ENCODE data around the gene KRTAP5-9. TPM values are rescaled to one million over a fixed set of nuclear protein-coding genes. Genes with fewer than 3 reads are reported as not detected.
"Not testable (repeated sequence)": the region's sequence is repeated elsewhere in the genome, so short reads cannot be mapped to it uniquely, and the experiment has no call there.

The KRTAP5-9 gene
- total RNA-seq, 1 experiment from 2014 or later, result not detected

- TF ChIP-seq CTCF (IDR thresholded peaks at IDR 0.05; ENCODE audit: unreplicated experiment), result no peak
- DNase-seq, result no peak
- no peaks in the 10 kb centered on the region for H3K9me3 Mint-ChIP-seq (ENCODE audit: low read depth, unreplicated experiment)
- CTCF ChIA-PET, result no interaction called here
- peaks cover 7% of the 10 kb centered on the region for H3K27me3 Mint-ChIP-seq (ENCODE audit: unreplicated experiment)
- no TSS peak for BruUV-seq (replicated peaks)
- no peaks in the 10 kb centered on the region for H3K4me1 Mint-ChIP-seq (ENCODE audit: low read depth, unreplicated experiment)
- no peaks in the 10 kb centered on the region for H3K36me3 Mint-ChIP-seq (ENCODE audit: insufficient read depth, unreplicated experiment)
- H3K27ac Mint-ChIP-seq (ENCODE audit: unreplicated experiment), result no peak overlapping the region
- H3K4me3 Mint-ChIP-seq (ENCODE audit: low read depth, unreplicated experiment), result no peak overlapping the region
- intact Hi-C loops (cut with micrococcal nuclease; ENCODE audit: unreplicated experiment), result no loop called here
Measured at GRCh38 chr11:71519546-71519945, 28.7 kb upstream of the KRTAP5-9 start.

GRCh38 chr11:71525188-71525937 is 22.9 kb upstream of the KRTAP5-9 start:
- H3K36me3 Mint-ChIP-seq (ENCODE audit: insufficient read depth, unreplicated experiment), result no peaks in the 10 kb centered on the region
- no peaks in the 10 kb centered on the region for H3K4me1 Mint-ChIP-seq (ENCODE audit: low read depth, unreplicated experiment)
- no peak for TF ChIP-seq CTCF (IDR thresholded peaks at IDR 0.05; ENCODE audit: unreplicated experiment)
- H3K9me3 Mint-ChIP-seq (ENCODE audit: low read depth, unreplicated experiment), result no peaks in the 10 kb centered on the region
- no peak for DNase-seq
- no TSS peak for BruUV-seq (replicated peaks)
- intact Hi-C loops (cut with micrococcal nuclease; ENCODE audit: unreplicated experiment), result no loop called here
- CTCF ChIA-PET, result no interaction called here
- H3K27ac Mint-ChIP-seq (ENCODE audit: unreplicated experiment), result no peak overlapping the region
- no peak overlapping the region for H3K4me3 Mint-ChIP-seq (ENCODE audit: low read depth, unreplicated experiment)
- H3K27me3 Mint-ChIP-seq (ENCODE audit: unreplicated experiment), result peaks cover 34% of the 10 kb centered on the region

- Mint-ChIP-seq H3K9me3 (ENCODE audit: low read depth, unreplicated experiment) (no peaks in the 10 kb centered on the region), H3K27me3 (ENCODE audit: unreplicated experiment) (peaks cover 34% of the 10 kb centered on the region), H3K36me3 (ENCODE audit: insufficient read depth, unreplicated experiment) (no peaks in the 10 kb centered on the region), H3K4me1 (ENCODE audit: low read depth, unreplicated experiment) (no peaks in the 10 kb centered on the region), H3K27ac (ENCODE audit: unreplicated experiment) (no peak overlapping the region), H3K4me3 (ENCODE audit: low read depth, unreplicated experiment) (no peak overlapping the region)
- no TSS peak for BruUV-seq (replicated peaks)
- TF ChIP-seq CTCF (IDR thresholded peaks at IDR 0.05; ENCODE audit: unreplicated experiment), result no peak
- CTCF ChIA-PET, result no interaction called here
- DNase-seq, result no peak
- intact Hi-C loops (cut with micrococcal nuclease; ENCODE audit: unreplicated experiment), result no loop called here
Measured at GRCh38 chr11:71525938-71526495, 22.2 kb upstream of the KRTAP5-9 start.

GRCh38 chr11:71526796-71527575 is 21.2 kb upstream of the KRTAP5-9 start, which contains the start of gene KRTAP5-7:
KRTAP5-7 (plus strand) TSS chr11:71527267; CDS start chr11:71527301, 34 bp downstream.
- H3K27me3 Mint-ChIP-seq (ENCODE audit: unreplicated experiment), result peaks cover 34% of the 10 kb centered on the region
- CTCF ChIA-PET; H3K9me3 Mint-ChIP-seq (ENCODE audit: low read depth, unreplicated experiment); intact Hi-C loops (cut with micrococcal nuclease; ENCODE audit: unreplicated experiment); BruUV-seq (replicated peaks); H3K27ac Mint-ChIP-seq (ENCODE audit: unreplicated experiment); H3K4me1 Mint-ChIP-seq (ENCODE audit: low read depth, unreplicated experiment); DNase-seq; H3K4me3 Mint-ChIP-seq (ENCODE audit: low read depth, unreplicated experiment); H3K36me3 Mint-ChIP-seq (ENCODE audit: insufficient read depth, unreplicated experiment): not testable (repeated sequence)
